GM12878 (cell line): ENCODE data around the gene FGGY. TPM values are rescaled to one million over a fixed set of nuclear protein-coding genes. Genes with fewer than 3 reads are reported as not detected.

ENCODE experiments used
- ATAC-seq: fragments of 200-7000 bp; cut with Tn5 transposase; 3 replicates; pipeline ENCODE4 v1.9.1; 2020; ENCODE audit warnings: mild to moderate bottlenecking, moderate library complexity
- BruUV-seq: library from RNA; stranded (reverse); fragments of 400-500 nt; replicated peaks from 2 replicates; lab custom pipeline; 2021; lab: Mats Ljungman, UMichigan
- CTCF ChIA-PET: fragments of 300-600 bp; sonication (Branson Sonifier 250); formaldehyde crosslinking; extraction: SDS; loops from one replicate; lab custom pipeline; 2021; ENCODE audit warnings: inconsistent platforms; lab: Yijun Ruan, JAX
- POLR2A ChIA-PET: fragments of 350-600 bp; formaldehyde crosslinking; extraction: SDS; loops from one replicate; lab custom pipeline; 2021; ENCODE audit warnings: inconsistent platforms; lab: Charles Lee
- RAD21 ChIA-PET: fragments of 300-600 bp; sonication (Branson Sonifier 250); formaldehyde crosslinking; loops from one replicate; lab custom pipeline; 2023; ENCODE audit warnings: antibody characterized with exemption; ENCODE audit not compliant: unreplicated experiment; lab: Charles Lee
- SMC1A ChIA-PET: fragments of 300-600 bp; sonication (Branson Sonifier 250); formaldehyde crosslinking; loops from one replicate; lab custom pipeline; 2023; ENCODE audit not compliant: unreplicated experiment, uncharacterized antibody; lab: Charles Lee
- DNase-seq: peaks from one replicate; pipeline ENCODE4 v3.0.0-alpha.2; 2011; ENCODE audit warnings: low read depth, low spot score
- FAIRE-seq: peaks from 3 replicates; lab custom pipeline; 2011; peaks lifted over from hg19 to GRCh38; lab: Jason Lieb, UNC
- H2AFZ ChIP-seq: 2 replicates; pipeline ENCODE4 v1.6.0; 2011; ENCODE audit warnings: low read depth, low read length, control low read depth; ENCODE audit not compliant: control insufficient read depth
- H3K27ac ChIP-seq: 2 replicates; pipeline ENCODE4 v1.5.1; 2011; ENCODE audit warnings: control low read depth; ENCODE audit not compliant: control insufficient read depth, insufficient read depth
- H3K27me3 ChIP-seq, 2 experiments: replicated peaks in 1 of 2; 2 replicates each; pipeline versions ENCODE4 v1.6.0 to v1.6.1; 2011; ENCODE audit warnings: low read length in 1 of 2; ENCODE audit not compliant: control insufficient read depth in 2 of 2, insufficient read depth in 2 of 2
- H3K36me3 ChIP-seq, 2 experiments: 2 replicates each; pipeline ENCODE4 v1.5.1; 2011; ENCODE audit warnings: low read length in 1 of 2; ENCODE audit not compliant: control insufficient read depth in 2 of 2, insufficient read depth in 2 of 2
- H3K4me1 ChIP-seq: 2 replicates; pipeline ENCODE4 v1.6.1; 2011; ENCODE audit warnings: mild to moderate bottlenecking, low read length, moderate library complexity, mixed read lengths; ENCODE audit not compliant: control insufficient read depth, insufficient read depth
- H3K4me2 ChIP-seq: 2 replicates; pipeline ENCODE4 v1.6.0; 2011; ENCODE audit warnings: control low read depth; ENCODE audit not compliant: control insufficient read depth, insufficient read depth
- H3K4me3 ChIP-seq: fragments of 200-600 bp; sonication (generic); 2 replicates; pipeline ENCODE4 v1.5.1; 2016
- H3K79me2 ChIP-seq: 2 replicates; pipeline ENCODE4 v1.6.0; 2011; ENCODE audit warnings: low read length; ENCODE audit not compliant: control insufficient read depth, insufficient read depth
- H3K9ac ChIP-seq: 2 replicates; pipeline ENCODE4 v1.8.0; 2011; ENCODE audit warnings: low read length, control low read depth, mixed read lengths; ENCODE audit not compliant: control insufficient read depth, insufficient read depth
- H3K9me3 ChIP-seq: replicated peaks from 3 replicates; pipeline ENCODE4 v1.5.1; 2011; ENCODE audit warnings: mild to moderate bottlenecking, low read length; ENCODE audit not compliant: control insufficient read depth, insufficient read depth
- H4K20me1 ChIP-seq: 2 replicates; pipeline ENCODE4 v1.6.0; 2011; ENCODE audit not compliant: control insufficient read depth, insufficient read depth
- CBFB ChIP-seq: IDR thresholded peaks from 2 replicates; pipeline ENCODE4 v1.6.1; 2016; ENCODE audit warnings: antibody characterized with exemption, low read depth
- FOXM1 ChIP-seq: IDR thresholded peaks from 2 replicates; pipeline ENCODE4 v1.6.1; 2012; ENCODE audit warnings: low read depth, mild to moderate bottlenecking, inconsistent platforms, low read length, moderate library complexity
- GATAD2B ChIP-seq: fragments of 450-650 bp; conservative IDR thresholded peaks from 2 replicates; pipeline ENCODE4 v1.6.1; 2017; ENCODE audit warnings: low read depth, mild to moderate bottlenecking, moderate library complexity
- HSF1 ChIP-seq: fragments of 150-350 bp; IDR thresholded peaks from 2 replicates; pipeline ENCODE4 v1.6.1; 2014; ENCODE audit warnings: mild to moderate bottlenecking, low read depth, low read length
- IKZF1 ChIP-seq: fragments of 450-650 bp; conservative IDR thresholded peaks from 2 replicates; pipeline ENCODE4 v1.6.1; 2017; ENCODE audit warnings: antibody characterized with exemption, mild to moderate bottlenecking
- IRF3 ChIP-seq: fragments of 450-650 bp; IDR thresholded peaks from 2 replicates; pipeline ENCODE4 v1.6.1; 2014; ENCODE audit warnings: mild to moderate bottlenecking
- MEF2B ChIP-seq: fragments of 450-650 bp; IDR thresholded peaks from 2 replicates; pipeline ENCODE4 v1.6.1; 2018; ENCODE audit warnings: mild to moderate bottlenecking, moderate library complexity; ENCODE audit not compliant: partially characterized antibody, poor library complexity, severe bottlenecking
- NBN ChIP-seq: fragments of 450-650 bp; IDR thresholded peaks from 2 replicates; pipeline ENCODE4 v1.6.1; 2016
- PAX8 ChIP-seq: fragments of 450-650 bp; IDR thresholded peaks from 2 replicates; pipeline ENCODE4 v1.6.1; 2017; ENCODE audit warnings: mild to moderate bottlenecking, moderate library complexity
- PKNOX1 ChIP-seq: fragments of 450-650 bp; IDR thresholded peaks from 2 replicates; pipeline ENCODE4 v1.6.1; 2016; ENCODE audit warnings: mild to moderate bottlenecking
- RBBP5 ChIP-seq: fragments of 200-600 bp; sonication (generic); conservative IDR thresholded peaks from 2 replicates; pipeline ENCODE4 v1.6.1; 2016
- SUPT20H ChIP-seq: IDR thresholded peaks from 2 replicates; pipeline ENCODE4 v1.6.1; 2011; ENCODE audit warnings: low read depth, mild to moderate bottlenecking, low read length, moderate library complexity, borderline replicate concordance; ENCODE audit not compliant: control insufficient read depth
- SUZ12 ChIP-seq: fragments of 200-600 bp; sonication (generic); IDR thresholded peaks from one replicate; pipeline ENCODE4 v1.6.1; 2018; ENCODE audit warnings: antibody characterized with exemption, mild to moderate bottlenecking; ENCODE audit not compliant: unreplicated experiment
- TCF12 ChIP-seq: IDR thresholded peaks from 2 replicates; pipeline ENCODE4 v1.6.1; 2011; ENCODE audit warnings: low read depth, mild to moderate bottlenecking, low read length
- TCF3 ChIP-seq: IDR thresholded peaks from 2 replicates; pipeline ENCODE4 v1.6.1; 2012; ENCODE audit warnings: low read depth, mild to moderate bottlenecking, low read length, borderline replicate concordance; ENCODE audit not compliant: insufficient read depth
- ZNF687 ChIP-seq: fragments of 450-650 bp; IDR thresholded peaks from 2 replicates; pipeline ENCODE4 v1.6.1; 2017; ENCODE audit warnings: mild to moderate bottlenecking, moderate library complexity
- WGBS: methylation state at CpG from one replicate; pipeline ENCODE4 v1.1.6; 2016; ENCODE audit warnings: low lambda C conversion rate; ENCODE audit not compliant: insufficient replicate concordance, insufficient coverage; ENCODE audit errors: missing lambda C conversion rate; 5-methylcytosine and 5-hydroxymethylcytosine counted together
- in situ Hi-C: fragments of 300-500 bp; cut with MboI; formaldehyde crosslinking; loops from 9 replicates; pipeline ENCODE4 v1.14.3; 2018; ENCODE audit warnings: mixed read lengths
- intact Hi-C: fragments of 100-400 bp; cut with micrococcal nuclease; formaldehyde crosslinking; loops from one replicate; pipeline ENCODE4 v1.14.2; 2022; ENCODE audit not compliant: unreplicated experiment
- polyA plus RNA-seq, 11 experiments: library from polyadenylated mRNA; depleted of rRNA in 4 of 11; unstranded in 6 of 11; stranded (reverse) in 5 of 11; fragments of >200 nt; fragmentation: Nextera tagmentation in 4 of 11; fragmentation: Illumina TruSeq in 1 of 11; extraction: Ambion mirVana in 4 of 11; extraction: Trizol in 1 of 11; gene quantifications; 1 replicate in 1 of 11; 2 replicates in 10 of 11; pipeline versions ENCODE4 v1.2.1 to v1.2.3, GENCODE V29; 2011 to 2016; ENCODE audit warnings: inconsistent platforms in 2 of 11, missing spikeins in 2 of 11, low read depth in 1 of 11
- total RNA-seq, 4 experiments: library from RNA; depleted of rRNA in 3 of 4; stranded (reverse); fragments of >200 nt in 3 of 4; fragmentation: Illumina TruSeq in 1 of 4; extraction: Trizol in 1 of 4; gene quantifications; 2 replicates each; pipeline versions ENCODE4 v1.2.1 to v1.2.3, GENCODE V29; 2013 to 2021

The FGGY gene
- total and polyA plus RNA-seq, 10 of the 15 experiments (the other 5 are each of a cell fraction or from before 2014, with no cell fraction given): 6.2 to 11.9 (median 7.5) TPM

- in situ Hi-C loops: no loop called here
- CTCF ChIA-PET: no interaction called here
- H3K27me3 ChIP-seq: no peaks in the 10 kb centered on the region
- H3K9me3 ChIP-seq: no peaks in the 10 kb centered on the region; the same call in 1 of the 3 replicates
- H3K9ac ChIP-seq: no peak overlapping the region
- FAIRE-seq: no peak
- H3K79me2 ChIP-seq: no peaks in the 10 kb centered on the region
- intact Hi-C loops: no loop called here
- SMC1A ChIA-PET: interaction anchor here (0.6 to 1.1 kb wide), 3 partner anchors 9 to 451 kb away, joined by 3 to 5 read pairs (median 3); no protein-coding TSS in a partner anchor
- no peak overlapping the region for H2AFZ ChIP-seq
- no peaks in the 10 kb centered on the region for H4K20me1 ChIP-seq
- RAD21 ChIA-PET: interaction anchor here (0.7 kb wide), 1 partner anchor 373 kb away, joined by 3 read pairs; no protein-coding TSS in a partner anchor
- H3K4me1 ChIP-seq: no peaks in the 10 kb centered on the region
- POLR2A ChIA-PET: no interaction called here
- DNase-seq: no peak
- no TSS peak for BruUV-seq
- H3K27ac ChIP-seq: no peak overlapping the region
- H3K36me3 ChIP-seq: no peaks in the 10 kb centered on the region
- H3K4me3 ChIP-seq: no peak overlapping the region
- no peak overlapping the region for H3K4me2 ChIP-seq
- no peak for ATAC-seq
- WGBS: 80% methylated on average over 6 of the region's 6 CpGs
- TF ChIP-seq PAX8 (no peak), HSF1 (no peak), SUZ12 (no peak), PKNOX1 (no peak), CBFB (no peak), FOXM1 (no peak), MEF2B (no peak), RBBP5 (no peak), NBN (no peak), GATAD2B (no peak), ZNF687 (no peak), TCF3 (no peak), IKZF1 (no peak), TCF12 (no peak), IRF3 (no peak), SUPT20H (no peak)
These were observed 78.7 kb downstream of the FGGY start for GRCh38 chr1:59375321-59376220.
